Measurements from ENCODE around the gene CTNND2. TPM values are rescaled to one million over a fixed set of nuclear protein-coding genes. Genes with fewer than 3 reads are reported as not detected.

The CTNND2 gene
- total RNA-seq, 1 experiment from 2014 or later, result not detected

GRCh38 chr5:11522796-11523195 lies 381.4 kb downstream of the CTNND2 start:
- DNase-seq (ENCODE audit: low spot score), result no peak

GRCh38 chr5:11520241-11520930 lies 383.9 kb downstream of the CTNND2 start:
- DNase-seq (ENCODE audit: low spot score), result no peak

GRCh38 chr5:11519236-11519635 lies 385.0 kb downstream of the CTNND2 start:
- DNase-seq (ENCODE audit: low spot score), result no peak

GRCh38 chr5:11518676-11519075 lies 385.6 kb downstream of the CTNND2 start:
- DNase-seq (ENCODE audit: low spot score), result no peak

GRCh38 chr5:11514705-11515432 lies 389.4 kb downstream of the CTNND2 start:
- no peak for DNase-seq (ENCODE audit: low spot score)

- DNase-seq (ENCODE audit: low spot score), result no peak
Observed at GRCh38 chr5:11511878-11512277, 392.4 kb downstream of the CTNND2 start.

- no peak for DNase-seq (ENCODE audit: low spot score)
Observed at GRCh38 chr5:11510889-11511288, 393.4 kb downstream of the CTNND2 start.

GRCh38 chr5:11509793-11510192 lies 394.5 kb downstream of the CTNND2 start:
- no peak for DNase-seq (ENCODE audit: low spot score)

GRCh38 chr5:11507156-11507910 lies 396.9 kb downstream of the CTNND2 start:
- DNase-seq (ENCODE audit: low spot score), result no peak

- DNase-seq (ENCODE audit: low spot score), result peak; percentile 48
Observed at GRCh38 chr5:11504886-11505193, 399.4 kb downstream of the CTNND2 start.

GRCh38 chr5:11504065-11504885 lies 400.0 kb downstream of the CTNND2 start:
- no peak for DNase-seq (ENCODE audit: low spot score)

GRCh38 chr5:11502783-11503182 lies 401.5 kb downstream of the CTNND2 start:
- DNase-seq (ENCODE audit: low spot score), result no peak

GRCh38 chr5:11497651-11498050 lies 406.6 kb downstream of the CTNND2 start:
- DNase-seq (ENCODE audit: low spot score), result no peak

- no peak for DNase-seq (ENCODE audit: low spot score)
Observed at GRCh38 chr5:11496137-11496719, 408.0 kb downstream of the CTNND2 start.

- DNase-seq (ENCODE audit: low spot score), result no peak
Observed at GRCh38 chr5:11494340-11494739, 409.9 kb downstream of the CTNND2 start.

- DNase-seq (ENCODE audit: low spot score), result no peak
Observed at GRCh38 chr5:11491404-11492075, 412.7 kb downstream of the CTNND2 start.

- DNase-seq (ENCODE audit: low spot score), result peak; percentile 31
Observed at GRCh38 chr5:11483630-11484029, 420.6 kb downstream of the CTNND2 start.

GRCh38 chr5:11482011-11482410 lies 422.2 kb downstream of the CTNND2 start:
- no peak for DNase-seq (ENCODE audit: low spot score)

GRCh38 chr5:11477786-11478185 lies 426.5 kb downstream of the CTNND2 start:
- DNase-seq (ENCODE audit: low spot score), result peak; percentile 8

GRCh38 chr5:11476866-11477265 lies 427.4 kb downstream of the CTNND2 start:
- no peak for DNase-seq (ENCODE audit: low spot score)
